Ascending aorta (tissue), 2 donors: ENCODE results near the gene HMGCLL1. TPM values are rescaled to one million over a fixed set of nuclear protein-coding genes. Genes with fewer than 3 reads are reported as not detected.
A peak's percentile ranks its signal among the peaks of the same experiment; 100 is the strongest.

Source experiments
- DNase-seq, 2 donors: peaks; one replicate each; pipeline ENCODE4 v3.0.0-alpha.2; 2019; ENCODE audit warnings: low spot score in 2 of 2
- H3K27ac ChIP-seq, 2 donors: fragments of 200-600 bp; sonication (generic); one replicate each; pipeline ENCODE4 v1.5.1; 2016 to 2017; ENCODE audit warnings: mild to moderate bottlenecking in 1 of 2
- H3K27me3 ChIP-seq: fragments of 200-600 bp; sonication (generic); one replicate; pipeline ENCODE4 v1.5.1; 2017
- H3K36me3 ChIP-seq, 2 donors: fragments of 200-600 bp; sonication (generic); one replicate each; pipeline ENCODE4 v1.5.1; 2016
- H3K4me1 ChIP-seq, 2 donors: fragments of 200-600 bp; sonication (generic); one replicate each; pipeline ENCODE4 v1.5.1; 2016 to 2017; ENCODE audit warnings: mild to moderate bottlenecking in 1 of 2
- H3K4me3 ChIP-seq, 2 donors: fragments of 200-600 bp; sonication (generic); one replicate each; pipeline ENCODE4 v1.5.1; 2016 to 2017; ENCODE audit warnings: mild to moderate bottlenecking in 1 of 2
- H3K9me3 ChIP-seq, 2 donors: fragments of 200-600 bp; sonication (generic); one replicate each; pipeline ENCODE4 v1.5.1; 2016
- CTCF ChIP-seq, 3 experiments: fragments of 200-600 bp in 2 of 3; fragments of 450-650 bp in 1 of 3; sonication (generic) in 2 of 3; IDR thresholded peaks; one replicate each; pipeline ENCODE4 v1.5.1; 2016 to 2019; ENCODE audit warnings: antibody characterized with exemption in 3 of 3, mild to moderate bottlenecking in 1 of 3, moderate library complexity in 1 of 3
- intact Hi-C: fragments of 100-400 bp; cut with DNase I; formaldehyde crosslinking; loops from one replicate; pipeline ENCODE4 v1.15.1; 2023
- total RNA-seq: library from RNA; depleted of rRNA; stranded (reverse); fragments of >200 nt; gene quantifications from one replicate; pipeline ENCODE4 v1.1.0, GENCODE V29; 2016

Gene HMGCLL1
- total RNA-seq, 1 donor from 2014 or later = 0.21 TPM

GRCh38 chr6:55445648-55446204, 133.3 kb downstream of the HMGCLL1 start:
- no peak overlapping the region for H3K4me3 ChIP-seq
- TF ChIP-seq CTCF (IDR thresholded peaks at IDR 0.05) = peak in 1 of 3 experiments; percentile 23
- H3K9me3 ChIP-seq = no peaks in the 10 kb centered on the region
- no peaks in the 10 kb centered on the region for H3K27me3 ChIP-seq
- no peak overlapping the region for H3K27ac ChIP-seq
- H3K4me1 ChIP-seq = no peaks in the 10 kb centered on the region
- DNase-seq = no peak
- intact Hi-C loops = no loop called here
- no peaks in the 10 kb centered on the region for H3K36me3 ChIP-seq

GRCh38 chr6:55443238-55444134, 135.5 kb downstream of the HMGCLL1 start:
- H3K36me3 ChIP-seq = no peaks in the 10 kb centered on the region
- no peaks in the 10 kb centered on the region for H3K4me1 ChIP-seq
- TF ChIP-seq CTCF (IDR thresholded peaks at IDR 0.05) = no peak
- H3K27me3 ChIP-seq = no peaks in the 10 kb centered on the region
- DNase-seq = no peak
- H3K9me3 ChIP-seq = no peaks in the 10 kb centered on the region
- intact Hi-C loops = no loop called here
- no peak overlapping the region for H3K4me3 ChIP-seq
- no peak overlapping the region for H3K27ac ChIP-seq

- no peaks in the 10 kb centered on the region for H3K4me1 ChIP-seq
- H3K36me3 ChIP-seq = no peaks in the 10 kb centered on the region
- TF ChIP-seq CTCF (IDR thresholded peaks at IDR 0.05) = no peak
- H3K4me3 ChIP-seq = no peak overlapping the region
- no peaks in the 10 kb centered on the region for H3K9me3 ChIP-seq
- DNase-seq = no peak
- H3K27ac ChIP-seq = no peak overlapping the region
- intact Hi-C loops = no loop called here
- H3K27me3 ChIP-seq = no peaks in the 10 kb centered on the region
Observed at GRCh38 chr6:55438203-55438602, 140.8 kb downstream of the HMGCLL1 start.

- no peak for TF ChIP-seq CTCF (IDR thresholded peaks at IDR 0.05)
- H3K36me3 ChIP-seq = no peaks in the 10 kb centered on the region
- DNase-seq = no peak
- H3K4me3 ChIP-seq = no peak overlapping the region
- no peaks in the 10 kb centered on the region for H3K4me1 ChIP-seq
- intact Hi-C loops = no loop called here
- no peaks in the 10 kb centered on the region for H3K9me3 ChIP-seq
- H3K27me3 ChIP-seq = no peaks in the 10 kb centered on the region
- H3K27ac ChIP-seq = no peak overlapping the region
Observed at GRCh38 chr6:55437141-55437540, 141.9 kb downstream of the HMGCLL1 start.

GRCh38 chr6:55433446-55434130, 145.4 kb downstream of the HMGCLL1 start:
- intact Hi-C loops = no loop called here
- DNase-seq = no peak
- Histone ChIP-seq H3K4me1 (no peaks in the 10 kb centered on the region), H3K36me3 (no peaks in the 10 kb centered on the region), H3K27ac (no peak overlapping the region), H3K27me3 (no peaks in the 10 kb centered on the region), H3K9me3 (no peaks in the 10 kb centered on the region), H3K4me3 (no peak overlapping the region)
- no peak for TF ChIP-seq CTCF (IDR thresholded peaks at IDR 0.05)
